HG03175 (cell line): Measurements from ENCODE around the gene DHX15.
"Not testable (repeated sequence)": the region's sequence is repeated elsewhere in the genome, so short reads cannot be mapped to it uniquely, and the experiment has no call there.

ENCODE experiments used
- ATAC-seq: cut with Tn5 transposase; IDR thresholded peaks from one replicate; pipeline ENCODE4 v1.9.1; 2021; ENCODE audit warnings: mild to moderate bottlenecking, moderate library complexity; ENCODE audit not compliant: unreplicated experiment

DHX15 gene

GRCh38 chr4:24550441-24551175, 33.7 kb downstream of the DHX15 start:
- no peak for ATAC-seq

GRCh38 chr4:24547979-24548378, 36.4 kb downstream of the DHX15 start:
- no peak for ATAC-seq

GRCh38 chr4:24544208-24544988, 40.0 kb downstream of the DHX15 start:
- no peak for ATAC-seq

GRCh38 chr4:24537025-24537424, 47.3 kb downstream of the DHX15 start:
- ATAC-seq, result no peak

GRCh38 chr4:24535399-24535798, 49.0 kb downstream of the DHX15 start:
- ATAC-seq, result no peak

GRCh38 chr4:24533364-24533763, 51.0 kb downstream of the DHX15 start:
- ATAC-seq, result no peak

GRCh38 chr4:24529555-24529954, 54.8 kb downstream of the DHX15 start:
- ATAC-seq, result peak; percentile 66

GRCh38 chr4:24527371-24527770, 57.0 kb downstream of the DHX15 start:
- ATAC-seq, result no peak

GRCh38 chr4:24521544-24521943, 62.8 kb downstream of the DHX15 start:
- no peak for ATAC-seq

GRCh38 chr4:24519649-24520048, 64.7 kb downstream of the DHX15 start:
- ATAC-seq, result no peak

- no peak for ATAC-seq
These were observed 66.7 kb downstream of the DHX15 start for GRCh38 chr4:24517676-24518075.

- no peak for ATAC-seq
These were observed 67.4 kb downstream of the DHX15 start for GRCh38 chr4:24516926-24517325.

- no peak for ATAC-seq
These were observed 68.7 kb downstream of the DHX15 start for GRCh38 chr4:24515698-24516097.

GRCh38 chr4:24514808-24515207, 69.5 kb downstream of the DHX15 start:
- ATAC-seq, result no peak

- ATAC-seq, result no peak
These were observed 70.6 kb downstream of the DHX15 start for GRCh38 chr4:24513718-24514117.

GRCh38 chr4:24511371-24512063, 72.8 kb downstream of the DHX15 start:
- no peak for ATAC-seq

- ATAC-seq, result no peak
These were observed 74.3 kb downstream of the DHX15 start for GRCh38 chr4:24510091-24510490.

- no peak for ATAC-seq
These were observed 75.8 kb downstream of the DHX15 start for GRCh38 chr4:24508541-24508940.

- no peak for ATAC-seq
These were observed 76.9 kb downstream of the DHX15 start for GRCh38 chr4:24507439-24507838.

- ATAC-seq, result not testable (repeated sequence)
These were observed 81.3 kb downstream of the DHX15 start for GRCh38 chr4:24503090-24503489.

- no peak for ATAC-seq
These were observed 87.1 kb downstream of the DHX15 start for GRCh38 chr4:24497221-24497620.

- ATAC-seq, result no peak
These were observed 87.8 kb downstream of the DHX15 start for GRCh38 chr4:24496597-24496996.
